Stimulated activated CD8-positive, alpha-beta memory T cell treated with anti-CD3 and anti-CD28 coated beads, Interleukin-15, amount 100 ng/mL, for 48 hours (primary cell): ENCODE results near the gene ADAMTS20.
"Not testable (repeated sequence)": the region's sequence is repeated elsewhere in the genome, so short reads cannot be mapped to it uniquely, and the experiment has no call there.

ENCODE experiments used
- DNase-seq, 2 donors: peaks; one replicate each; pipeline ENCODE4 v3.0.0-alpha.2; 2020; ENCODE audit warnings: low read depth in 2 of 2

The ADAMTS20 gene

DNA sequence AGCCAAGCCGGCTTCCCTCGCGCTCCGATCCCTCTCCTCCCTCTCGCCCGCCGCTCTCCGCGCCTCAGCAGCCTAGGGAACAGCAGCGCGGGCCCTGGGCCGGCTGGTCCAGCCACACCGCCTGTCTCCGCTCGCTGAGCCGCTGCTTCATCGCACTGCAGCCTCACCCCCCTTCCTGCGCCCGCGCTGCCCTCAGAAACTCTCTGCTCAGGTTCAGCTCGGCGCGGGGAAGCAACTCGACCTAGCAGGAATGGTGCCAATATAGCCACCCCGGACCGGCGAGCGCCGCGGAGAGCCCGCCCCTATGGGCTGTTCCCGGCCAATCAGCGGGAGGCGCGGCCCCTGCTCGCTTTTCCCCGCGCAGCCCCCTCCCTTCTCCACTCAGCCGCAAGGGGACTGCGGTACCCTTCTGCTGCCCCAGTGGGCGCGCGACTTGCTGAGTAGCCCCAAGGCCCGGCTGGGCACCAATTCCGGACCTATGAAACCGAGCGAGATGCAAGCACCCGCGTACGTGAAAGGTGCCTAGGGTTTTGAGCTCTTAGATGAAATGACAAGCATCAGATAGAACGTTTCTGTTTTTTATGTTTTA, at the start of gene ADAMTS20:
ADAMTS20 (minus strand) TSS at position 233 of the 589 bp plus-strand sequence. CDS start 282 bp downstream, outside the sequence.
- DNase-seq = no peak

- DNase-seq = no peak
Observed at GRCh38 chr12:43599708-43600107, 47.7 kb upstream of the ADAMTS20 start.

DNA sequence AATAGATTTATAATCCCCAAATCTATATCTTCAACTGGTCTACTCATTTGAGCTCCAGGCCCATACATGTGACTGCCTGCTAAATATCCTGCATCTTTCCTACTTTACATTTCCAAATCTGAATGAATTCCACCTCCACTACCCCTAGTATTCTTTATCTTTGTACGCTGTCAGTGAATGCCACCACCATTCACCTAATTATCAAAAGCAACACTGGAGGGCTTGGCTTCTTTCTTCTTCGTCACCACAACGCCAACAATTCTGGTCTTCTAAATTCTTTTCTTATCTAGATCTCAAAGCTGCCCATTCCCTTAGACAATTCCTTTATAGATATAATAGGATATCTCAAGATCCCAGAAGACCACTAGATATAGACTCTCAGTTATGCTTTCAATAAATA, 47.1 kb upstream of the ADAMTS20 start:
- no peak for DNase-seq

DNA sequence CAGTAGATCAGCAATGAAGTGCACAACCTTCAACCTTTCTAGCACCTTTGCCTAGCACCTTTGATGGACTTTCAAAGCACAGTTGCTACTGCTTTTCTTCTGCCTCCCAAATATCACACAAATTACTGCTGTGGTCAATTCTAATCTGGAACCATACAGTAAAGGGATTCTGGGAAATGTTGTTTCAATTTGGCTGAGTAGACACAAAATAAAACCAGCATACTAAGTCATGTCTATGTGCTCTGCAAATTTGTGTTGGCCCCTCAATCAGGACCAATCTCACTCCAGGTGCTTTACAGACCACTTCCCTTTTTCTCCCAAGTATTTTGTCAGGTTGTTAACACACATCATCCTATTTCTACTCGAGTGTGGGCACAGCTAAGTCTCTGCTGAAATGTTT, 38.3 kb upstream of the ADAMTS20 start:
- DNase-seq = no peak

DNA sequence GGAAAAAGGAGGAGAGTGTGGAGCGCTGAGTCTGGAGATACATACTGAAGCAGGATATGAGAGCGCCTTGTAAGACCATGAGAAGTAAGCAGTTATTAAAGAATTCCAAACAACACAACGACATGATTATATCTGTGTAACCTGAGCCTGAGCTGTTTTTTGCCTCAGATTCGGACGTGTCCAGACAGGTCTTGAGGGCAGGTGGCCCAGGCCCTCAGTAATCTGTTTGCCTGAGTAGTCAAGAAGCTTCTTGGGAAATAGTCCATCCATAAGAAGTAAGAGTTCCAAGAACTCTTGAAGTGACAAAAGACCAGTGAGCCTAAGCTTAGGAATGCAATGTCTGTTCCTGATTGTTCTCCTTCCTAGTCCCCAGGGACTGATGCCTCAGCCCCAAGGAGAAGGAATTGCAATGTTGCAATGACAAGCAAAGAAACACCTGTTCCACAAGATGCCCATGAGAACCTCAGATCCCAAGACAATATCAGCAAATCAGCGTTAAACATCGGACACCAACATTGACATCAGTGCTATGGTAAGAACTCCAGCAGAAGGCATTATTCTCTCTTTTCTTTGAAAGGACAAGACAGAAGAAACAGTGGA, 34.7 kb upstream of the ADAMTS20 start:
- DNase-seq = no peak

DNA sequence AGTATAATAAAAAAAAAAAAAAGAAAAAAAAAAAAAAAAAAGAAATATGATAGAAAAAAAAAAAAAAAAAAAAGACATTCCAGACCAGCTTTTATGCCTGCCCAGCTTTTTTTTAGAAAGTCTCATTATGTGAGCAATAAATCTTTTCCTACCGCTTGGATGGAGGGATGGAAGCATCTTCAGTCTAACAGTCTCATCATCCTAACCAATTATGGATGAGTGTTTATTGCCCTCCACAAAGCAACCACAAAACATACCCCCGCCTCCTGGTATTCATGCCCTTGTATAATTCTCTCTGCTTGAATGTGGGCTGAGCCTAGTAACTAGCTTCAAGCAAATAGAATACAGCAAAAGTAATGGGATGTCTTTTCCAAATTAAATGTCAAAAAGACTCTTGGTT, 33.7 kb upstream of the ADAMTS20 start:
- DNase-seq = no peak

DNA sequence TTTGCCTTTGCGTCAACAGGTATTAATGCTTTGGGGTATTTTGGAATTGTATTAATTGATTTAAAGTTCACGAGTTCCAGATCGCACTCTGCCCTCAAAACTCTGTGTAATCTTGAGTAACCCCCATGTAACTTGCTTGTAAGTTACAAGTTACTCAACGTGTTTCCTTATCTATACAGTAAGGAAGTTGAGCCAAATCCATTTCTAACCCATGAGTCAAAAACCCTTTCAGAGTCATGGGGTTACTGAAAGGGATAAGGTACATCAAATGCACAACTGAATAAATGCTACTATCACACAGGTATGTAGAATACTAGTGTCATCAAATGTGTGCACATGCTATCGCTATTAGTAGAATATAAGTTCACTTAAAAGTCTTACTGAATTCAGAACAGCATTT, 28.6 kb upstream of the ADAMTS20 start:
- no peak for DNase-seq

GRCh38 chr12:43579206-43579605, 27.2 kb upstream of the ADAMTS20 start:
- DNase-seq = no peak

GRCh38 chr12:43578782-43579181, 26.8 kb upstream of the ADAMTS20 start:
- DNase-seq = no peak

GRCh38 chr12:43577381-43577780, 25.4 kb upstream of the ADAMTS20 start:
- no peak for DNase-seq

DNA sequence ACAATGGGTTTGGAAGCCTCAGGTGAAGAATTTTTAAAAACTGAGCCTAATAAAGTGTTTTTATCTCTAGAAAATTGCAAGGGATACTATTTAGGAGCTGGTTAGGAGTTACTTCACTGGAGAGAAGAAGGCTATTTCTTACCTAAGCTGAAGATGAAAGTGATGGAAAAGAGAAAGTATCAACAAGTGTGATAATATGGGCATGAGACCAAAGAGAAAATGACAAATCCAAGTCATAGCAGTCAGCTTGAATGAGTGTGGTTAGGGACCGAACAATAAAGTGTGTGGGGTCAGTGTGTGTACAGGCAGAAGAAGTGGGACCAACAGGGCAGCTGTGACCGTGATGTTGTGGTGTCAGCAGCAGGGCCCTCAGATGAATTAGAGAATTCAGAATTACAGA, 24.2 kb upstream of the ADAMTS20 start:
- DNase-seq = no peak

DNA sequence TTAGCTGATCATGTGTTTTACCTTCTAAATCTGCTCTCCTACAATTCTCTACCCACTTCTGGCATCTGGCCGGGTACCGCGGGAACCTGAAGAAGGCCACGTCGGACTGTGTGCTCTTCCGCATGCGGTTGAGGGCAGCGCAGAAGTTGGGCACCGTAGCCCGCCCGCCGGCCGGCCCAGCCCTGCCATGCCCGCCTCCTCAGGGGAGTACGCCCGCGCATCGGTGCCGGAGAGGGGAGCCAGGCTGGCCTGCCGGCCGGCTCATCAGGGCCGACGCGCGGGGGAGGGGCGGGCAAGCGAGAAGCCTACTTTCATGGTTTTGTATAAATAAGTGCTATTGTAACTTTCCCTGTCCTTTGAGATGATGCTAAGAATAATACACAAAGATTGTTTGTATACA, 19.9 kb upstream of the ADAMTS20 start:
- no peak for DNase-seq

DNA sequence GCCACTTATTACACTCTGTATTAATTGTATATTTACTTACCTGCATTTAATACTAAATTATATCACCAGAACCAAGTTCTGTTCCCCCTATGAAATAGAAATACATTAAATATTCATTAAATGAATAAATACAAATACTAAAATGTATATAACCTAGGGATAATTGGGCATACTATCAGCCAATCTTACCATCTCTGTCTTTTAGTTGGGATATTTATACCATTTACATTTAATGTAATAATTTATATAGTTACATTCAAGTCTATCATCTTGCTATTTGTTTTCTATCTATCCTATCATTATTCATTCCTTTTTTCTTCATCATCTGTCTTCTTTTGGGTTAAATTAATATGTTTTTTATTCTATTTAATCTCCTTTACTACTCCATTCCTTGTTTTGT, 4.1 kb upstream of the ADAMTS20 start:
- DNase-seq = no peak

GRCh38 chr12:43551279-43551970, 578 bp downstream of the ADAMTS20 start:
- no peak for DNase-seq

GRCh38 chr12:43550831-43551271, 1.2 kb downstream of the ADAMTS20 start:
- DNase-seq = no peak

DNA sequence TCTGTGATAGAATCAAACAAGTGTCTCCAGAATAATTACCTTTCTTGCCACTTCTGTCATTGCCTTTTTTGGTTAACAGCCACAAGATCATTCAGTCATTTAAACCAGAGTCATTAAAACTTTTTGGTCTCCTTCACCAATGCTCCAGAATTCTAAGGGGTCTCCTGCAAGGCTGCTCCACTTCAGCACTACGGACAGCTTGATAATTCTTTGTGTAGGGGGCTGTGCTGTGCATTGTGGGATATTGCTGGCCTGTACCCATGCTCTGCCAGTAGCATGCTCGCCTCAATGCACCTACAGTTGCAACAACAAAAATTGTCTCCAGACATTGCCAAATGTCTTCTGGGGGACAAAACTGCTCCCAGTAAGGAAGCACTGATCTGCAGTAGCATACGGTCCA, 7.3 kb downstream of the ADAMTS20 start:
- no peak for DNase-seq

DNA sequence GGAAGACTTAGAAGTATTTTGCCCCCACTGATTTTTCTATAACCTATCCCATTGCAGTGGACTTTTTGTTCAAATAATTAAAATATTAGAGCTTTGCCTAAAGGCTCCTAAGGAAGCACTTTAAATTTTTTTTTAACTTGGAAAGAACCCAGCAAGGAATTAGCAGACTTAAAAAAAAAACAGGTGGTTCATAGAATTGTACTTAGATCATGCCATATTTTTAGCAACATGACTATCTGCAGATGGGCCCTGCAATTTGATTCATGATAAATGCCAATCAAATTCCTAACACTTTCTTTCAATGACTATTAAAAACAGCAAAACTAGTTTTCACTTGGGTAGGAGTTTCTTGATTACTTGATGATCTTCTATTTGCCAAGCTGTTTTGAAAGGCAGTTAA, 11.5 kb downstream of the ADAMTS20 start:
- DNase-seq = no peak

GRCh38 chr12:43537675-43538074, 14.3 kb downstream of the ADAMTS20 start:
- DNase-seq = not testable (repeated sequence)

GRCh38 chr12:43516045-43516444, 36.0 kb downstream of the ADAMTS20 start:
- DNase-seq = no peak

- DNase-seq = no peak
Observed at GRCh38 chr12:43501703-43502102, 50.3 kb downstream of the ADAMTS20 start.

DNA sequence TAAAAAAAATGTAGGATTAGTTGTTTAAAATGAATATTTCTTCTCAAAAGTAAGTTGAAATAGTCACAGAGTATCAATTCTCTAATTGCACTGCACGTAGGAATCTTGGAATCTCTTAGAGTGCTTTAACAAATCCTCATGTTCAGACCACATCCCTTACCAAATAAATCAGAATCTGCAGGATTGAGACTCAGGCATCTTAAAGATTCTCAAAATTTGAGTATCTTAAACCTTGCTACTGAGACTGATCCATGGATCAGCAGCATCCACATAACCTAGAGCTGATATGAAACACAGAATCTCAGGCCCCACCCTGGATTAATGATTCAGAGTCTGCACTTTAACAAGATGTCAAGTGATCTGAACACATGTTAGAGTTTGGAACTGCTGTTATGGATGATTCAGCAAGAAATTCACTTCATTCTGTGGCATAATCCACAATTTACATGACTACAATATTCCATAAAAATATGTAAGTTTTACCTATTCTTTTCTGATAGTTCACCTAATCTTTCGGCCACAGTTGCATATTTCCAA, 58.7 kb downstream of the ADAMTS20 start:
- DNase-seq = no peak

GRCh38 chr12:43482311-43483085, 69.5 kb downstream of the ADAMTS20 start:
- DNase-seq = no peak
